BJ (cell line): ENCODE measurements around the gene ERBB4. TPM values are rescaled to one million over a fixed set of nuclear protein-coding genes. Genes with fewer than 3 reads are reported as not detected.

Experiments used
- CTCF ChIA-PET: fragments of 350-600 bp; formaldehyde crosslinking; extraction: SDS; loops from one replicate; lab custom pipeline; 2021; ENCODE audit warnings: antibody characterized with exemption, inconsistent platforms; lab: Yijun Ruan, JAX
- POLR2A ChIA-PET: fragments of 300-600 bp; sonication (Branson Sonifier 250); formaldehyde crosslinking; extraction: SDS; loops from one replicate; lab custom pipeline; 2021; ENCODE audit warnings: antibody characterized with exemption; lab: Charles Lee
- DNase-seq: peaks from one replicate; pipeline ENCODE4 v3.0.0-alpha.2; 2011; ENCODE audit warnings: low read depth
- H3K27me3 ChIP-seq: 2 replicates; pipeline ENCODE4 v1.6.0; 2011; ENCODE audit warnings: low read length; ENCODE audit not compliant: control insufficient read depth, insufficient read depth
- H3K36me3 ChIP-seq: 2 replicates; pipeline ENCODE4 v1.5.1; 2011; ENCODE audit warnings: low read length; ENCODE audit not compliant: control insufficient read depth, insufficient read depth
- H3K4me3 ChIP-seq: 2 replicates; pipeline ENCODE4 v1.5.1; 2011; ENCODE audit warnings: low read depth, mild to moderate bottlenecking, control low read depth, low read length
- polyA plus RNA-seq: library from polyadenylated mRNA; depleted of rRNA; stranded (reverse); fragments of >200 nt; gene quantifications from 2 replicates; pipeline ENCODE4 v1.2.3, GENCODE V29; 2011
- TF ChIP-seq, protein P1 (sequence below): IDR thresholded peaks from 2 replicates; pipeline ENCODE4 v1.5.1; 2011; ENCODE audit warnings: low read depth, mild to moderate bottlenecking, control low read depth, inconsistent platforms, low read length, moderate library complexity; ENCODE audit not compliant: insufficient read depth

Gene ERBB4
- polyA plus RNA-seq, 1 experiment = not detected

DNA sequence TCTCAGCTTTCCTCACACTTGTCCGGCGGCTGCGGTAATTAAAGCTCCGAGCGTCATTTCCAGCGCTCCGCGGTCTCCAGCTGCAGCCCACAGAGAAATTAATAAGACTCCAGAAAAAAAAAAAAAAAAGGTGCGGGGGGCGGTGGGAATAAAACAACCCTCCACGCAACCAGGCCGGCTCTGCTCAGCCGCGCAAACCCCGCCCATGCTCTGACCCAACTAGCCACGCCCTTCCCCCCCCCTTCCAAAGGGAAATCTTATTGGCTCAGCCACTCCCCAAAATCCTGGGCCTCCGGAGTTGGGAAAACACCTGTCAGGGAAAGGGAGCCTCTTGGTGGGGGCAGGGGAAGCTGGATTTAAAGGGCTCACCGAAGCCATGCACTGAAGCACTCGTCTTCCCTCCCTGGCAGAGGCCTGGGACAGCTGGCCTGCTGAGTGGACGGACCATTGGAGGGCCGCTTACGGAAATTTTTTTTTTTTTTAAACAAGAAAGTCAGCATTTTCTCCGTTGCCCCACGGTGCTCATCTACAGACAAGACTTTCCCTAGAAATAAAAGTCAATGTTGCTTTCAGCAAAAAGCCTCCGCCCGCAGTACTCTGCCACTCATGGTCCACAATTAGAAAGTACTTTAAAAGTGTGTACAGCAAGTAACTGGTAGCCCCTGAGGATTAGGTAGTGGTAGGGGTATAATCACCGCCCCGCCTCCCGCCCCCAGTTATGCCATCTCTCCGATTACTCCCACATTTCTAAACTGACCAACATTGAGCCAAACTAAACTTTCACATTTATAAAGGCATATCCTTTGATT is 674 bp upstream of the ERBB4 start:
- DNase-seq = no peak
- peak overlapping the region; percentile 43 for H3K4me3 ChIP-seq
- ChIA-PET POLR2A (no interaction called here), CTCF (no interaction called here)
- H3K36me3 ChIP-seq = no peaks in the 10 kb centered on the region
- peaks cover 28% of the 10 kb centered on the region for H3K27me3 ChIP-seq
- TF ChIP-seq, protein P1, sequence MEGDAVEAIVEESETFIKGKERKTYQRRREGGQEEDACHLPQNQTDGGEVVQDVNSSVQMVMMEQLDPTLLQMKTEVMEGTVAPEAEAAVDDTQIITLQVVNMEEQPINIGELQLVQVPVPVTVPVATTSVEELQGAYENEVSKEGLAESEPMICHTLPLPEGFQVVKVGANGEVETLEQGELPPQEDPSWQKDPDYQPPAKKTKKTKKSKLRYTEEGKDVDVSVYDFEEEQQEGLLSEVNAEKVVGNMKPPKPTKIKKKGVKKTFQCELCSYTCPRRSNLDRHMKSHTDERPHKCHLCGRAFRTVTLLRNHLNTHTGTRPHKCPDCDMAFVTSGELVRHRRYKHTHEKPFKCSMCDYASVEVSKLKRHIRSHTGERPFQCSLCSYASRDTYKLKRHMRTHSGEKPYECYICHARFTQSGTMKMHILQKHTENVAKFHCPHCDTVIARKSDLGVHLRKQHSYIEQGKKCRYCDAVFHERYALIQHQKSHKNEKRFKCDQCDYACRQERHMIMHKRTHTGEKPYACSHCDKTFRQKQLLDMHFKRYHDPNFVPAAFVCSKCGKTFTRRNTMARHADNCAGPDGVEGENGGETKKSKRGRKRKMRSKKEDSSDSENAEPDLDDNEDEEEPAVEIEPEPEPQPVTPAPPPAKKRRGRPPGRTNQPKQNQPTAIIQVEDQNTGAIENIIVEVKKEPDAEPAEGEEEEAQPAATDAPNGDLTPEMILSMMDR = no peak

DNA sequence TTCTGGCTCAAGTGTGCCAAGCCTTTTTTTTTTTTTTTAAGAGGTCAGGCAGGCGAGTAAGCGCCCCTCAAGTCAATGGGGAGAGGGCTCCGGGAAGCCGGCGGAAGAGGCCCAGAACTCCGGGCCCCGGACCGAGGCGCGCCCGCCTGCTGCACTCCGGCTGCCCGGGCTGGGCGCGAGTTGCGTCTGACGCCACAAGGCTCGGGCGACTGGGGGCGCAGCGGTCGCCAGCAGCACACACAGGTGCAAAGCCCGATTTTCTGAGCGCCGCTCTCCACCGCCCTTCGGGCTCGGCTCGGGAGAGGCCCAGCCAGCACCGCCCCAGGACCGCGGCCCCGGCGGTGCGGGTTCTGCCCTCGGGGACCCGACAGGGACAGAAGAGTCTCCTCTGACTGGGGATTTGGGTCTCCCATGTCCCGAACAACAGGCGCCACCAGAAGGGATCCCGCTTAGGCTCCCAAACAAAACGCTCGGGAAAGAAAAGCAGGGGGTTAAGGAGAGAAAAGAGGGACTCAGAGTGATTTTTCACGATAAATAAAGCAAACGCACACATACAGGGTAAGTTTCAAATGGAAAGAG is 787 bp downstream of the ERBB4 start:
- TF ChIP-seq, protein P1 = no peak
- CTCF ChIA-PET = interaction anchor here (1.4 kb wide), 1 partner anchor 245 kb away, joined by 3 read pairs; no protein-coding TSS in a partner anchor
- DNase-seq = no peak
- H3K36me3 ChIP-seq = no peaks in the 10 kb centered on the region
- peak overlapping the region; percentile 43 for H3K4me3 ChIP-seq
- H3K27me3 ChIP-seq = peaks cover 28% of the 10 kb centered on the region
- POLR2A ChIA-PET = no interaction called here

DNA sequence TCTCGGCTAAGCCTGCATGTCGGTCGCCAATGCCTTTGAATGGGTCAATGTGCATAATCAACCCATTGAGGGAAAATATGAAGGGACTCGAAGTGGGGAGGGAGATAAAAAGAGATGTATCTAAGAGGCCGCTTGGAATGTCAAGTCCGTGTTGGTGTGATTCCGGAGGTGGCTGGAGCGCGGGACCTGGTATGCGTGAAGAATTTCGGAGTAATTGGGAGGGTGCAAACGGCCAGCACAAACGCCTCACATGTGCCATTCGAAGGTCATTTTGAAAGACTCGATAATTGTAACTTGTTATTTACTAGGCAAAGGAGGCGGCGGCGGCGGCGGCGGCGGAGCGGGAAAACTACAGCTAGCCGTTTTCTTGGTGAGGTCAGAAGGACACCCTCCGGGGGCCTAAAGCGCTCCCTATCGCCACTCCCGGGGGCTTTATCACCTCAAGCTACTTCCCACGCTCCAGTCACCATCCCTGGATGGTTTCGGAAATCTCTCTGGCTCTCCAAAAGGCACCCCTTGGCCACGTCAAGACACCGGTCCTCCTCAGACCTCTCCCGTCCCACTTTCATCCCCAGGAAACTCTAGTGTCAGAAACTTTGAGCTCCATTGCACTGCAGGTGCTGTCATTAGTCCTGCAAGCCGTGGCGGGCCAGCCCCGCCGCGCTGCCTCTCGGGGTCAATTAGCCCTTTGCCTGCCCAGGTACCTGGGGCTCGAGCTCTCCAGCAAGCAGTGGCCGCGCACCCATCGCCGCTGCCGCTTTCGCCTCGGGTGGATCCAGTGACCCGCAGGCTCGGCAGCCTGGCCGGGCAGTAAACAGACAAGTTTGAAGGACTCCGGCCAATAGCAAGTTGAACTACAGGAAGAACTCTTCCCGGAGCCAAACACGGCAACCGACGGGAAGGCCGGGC is 1.5 kb downstream of the ERBB4 start:
- Histone ChIP-seq H3K36me3 (no peaks in the 10 kb centered on the region), H3K27me3 (peaks cover 28% of the 10 kb centered on the region), H3K4me3 (peak overlapping the region; percentile 16; the same call in 1 of the 2 replicates)
- TF ChIP-seq, protein P1 = no peak
- DNase-seq = no peak
- POLR2A ChIA-PET = no interaction called here
- CTCF ChIA-PET = interaction anchor here (1.4 kb wide), 1 partner anchor 244 kb away, joined by 3 read pairs; no protein-coding TSS in a partner anchor

DNA sequence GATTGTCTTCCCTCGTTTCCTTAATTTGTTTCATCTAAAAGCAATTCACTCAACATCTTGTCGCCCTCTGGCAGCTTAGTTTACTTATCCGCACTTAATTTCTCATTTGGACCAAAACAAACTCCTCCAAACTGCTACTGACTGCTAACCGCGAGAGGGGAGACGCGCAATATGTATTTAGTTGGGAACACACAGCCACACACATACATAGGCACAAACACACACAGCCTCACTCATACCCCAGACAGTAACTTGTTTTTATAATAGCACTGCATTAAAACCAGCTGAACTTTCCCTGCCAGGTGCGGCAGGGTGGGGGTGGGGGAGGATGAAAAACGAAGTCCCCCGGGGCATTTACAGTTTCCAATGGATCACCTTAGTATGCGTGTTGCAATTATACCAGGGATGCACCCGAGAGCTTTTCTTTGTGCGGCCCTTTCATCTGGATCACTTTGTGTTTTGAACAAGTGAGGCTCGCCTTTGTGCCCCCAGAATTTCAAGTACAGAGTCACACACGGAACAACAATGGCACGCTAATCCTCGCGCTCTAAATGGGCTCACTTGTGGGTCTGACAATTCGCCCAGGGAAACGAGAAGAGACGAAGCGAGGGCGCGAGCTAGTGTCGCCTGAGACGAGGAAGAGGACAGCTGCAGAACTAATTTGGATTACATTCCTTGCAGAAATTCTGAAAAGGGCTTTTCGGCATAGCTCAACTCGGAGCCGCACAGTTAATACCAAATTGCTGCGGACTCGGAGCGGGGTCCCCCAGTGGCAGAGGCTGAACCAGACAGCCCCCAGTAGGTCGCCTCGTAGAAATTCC is 2.4 kb downstream of the ERBB4 start:
- DNase-seq = no peak
- ChIA-PET POLR2A (no interaction called here), CTCF (interaction anchor here (1.4 kb wide), 1 partner anchor 243 kb away, joined by 3 read pairs; no protein-coding TSS in a partner anchor)
- TF ChIP-seq, protein P1 = no peak
- Histone ChIP-seq H3K4me3 (no peak overlapping the region), H3K27me3 (peaks cover 28% of the 10 kb centered on the region), H3K36me3 (no peaks in the 10 kb centered on the region)
